Activated CD4-positive, CD25-positive, alpha-beta regulatory T cell treated with anti-CD3 and anti-CD28 coated beads, Interleukin-2, amount 50 U/mL, for 72 hours (primary cell): ENCODE results near the gene SPRR4.

Experiments
- DNase-seq: peaks from one replicate; pipeline ENCODE4 v3.0.0; 2021

Gene SPRR4

GRCh38 chr1:152970495-152970894 lies at the start of gene SPRR4:
Gene SPRR4, plus strand, starts transcription at chr1:152970648. Its CDS starts 1,243 bp downstream, at chr1:152971891.
- DNase-seq, result no peak

- DNase-seq, result no peak
Measured at GRCh38 chr1:152924191-152924590, 46.3 kb upstream of the SPRR4 start.

- DNase-seq, result no peak
Measured at GRCh38 chr1:152926091-152926490, 44.4 kb upstream of the SPRR4 start.

GRCh38 chr1:152928671-152929070 lies 41.8 kb upstream of the SPRR4 start:
- no peak for DNase-seq

- no peak for DNase-seq
Measured at GRCh38 chr1:152932170-152932811, 38.2 kb upstream of the SPRR4 start.

- DNase-seq, result no peak
Measured at GRCh38 chr1:152933196-152933595, 37.3 kb upstream of the SPRR4 start.

GRCh38 chr1:152940614-152941013 lies 29.8 kb upstream of the SPRR4 start:
- no peak for DNase-seq

- DNase-seq, result no peak
Measured at GRCh38 chr1:152941037-152941711, 29.3 kb upstream of the SPRR4 start.

- no peak for DNase-seq
Measured at GRCh38 chr1:152942161-152942560, 28.3 kb upstream of the SPRR4 start.

- DNase-seq, result no peak
Measured at GRCh38 chr1:152946248-152946647, 24.2 kb upstream of the SPRR4 start.

- DNase-seq, result no peak
Measured at GRCh38 chr1:152946651-152947256, 23.7 kb upstream of the SPRR4 start, which contains the start of gene SPRR5. Gene SPRR5, plus strand, starts transcription at chr1:152947206. Its CDS starts 1,349 bp downstream, at chr1:152948555.

GRCh38 chr1:152951711-152952110 lies 18.7 kb upstream of the SPRR4 start:
- no peak for DNase-seq

GRCh38 chr1:152953761-152954160 lies 16.7 kb upstream of the SPRR4 start:
- DNase-seq, result no peak

- DNase-seq, result no peak
Measured at GRCh38 chr1:152954436-152954835, 16.0 kb upstream of the SPRR4 start.

GRCh38 chr1:152957561-152957960 lies 12.9 kb upstream of the SPRR4 start:
- DNase-seq, result no peak

- DNase-seq, result no peak
Measured at GRCh38 chr1:152959273-152959672, 11.2 kb upstream of the SPRR4 start.

- no peak for DNase-seq
Measured at GRCh38 chr1:152959801-152960451, 10.5 kb upstream of the SPRR4 start.

GRCh38 chr1:152960452-152961044 lies 9.9 kb upstream of the SPRR4 start:
- DNase-seq, result no peak

GRCh38 chr1:152961226-152961891 lies 9.1 kb upstream of the SPRR4 start:
- DNase-seq, result no peak

- no peak for DNase-seq
Measured at GRCh38 chr1:152962876-152963415, 7.5 kb upstream of the SPRR4 start.

GRCh38 chr1:152964536-152964935 lies 5.9 kb upstream of the SPRR4 start:
- DNase-seq, result no peak

GRCh38 chr1:152965853-152966252 lies 4.6 kb upstream of the SPRR4 start:
- no peak for DNase-seq
